SHP77 (cell line): ENCODE data around the gene RIMBP3C.
"Not testable (repeated sequence)": the region's sequence is repeated elsewhere in the genome, so short reads cannot be mapped to it uniquely, and the experiment has no call there.

Experiments used
- DNase-seq, 2 experiments: peaks; one replicate each; lab custom pipeline; 2025; lab: John Stamatoyannopoulos, UW

Gene RIMBP3C

GRCh38 chr22:21551361-21551760, at the start of gene RIMBP3C:
Gene RIMBP3C (minus strand): TSS chr22:21551461. CDS start chr22:21550976, 485 bp downstream.
- not testable (repeated sequence) for DNase-seq

GRCh38 chr22:21599053-21599893, 48.0 kb upstream of the RIMBP3C start:
- no peak for DNase-seq

- DNase-seq = no peak
Observed at GRCh38 chr22:21598302-21598701, 47.0 kb upstream of the RIMBP3C start.

GRCh38 chr22:21596356-21597135, 45.3 kb upstream of the RIMBP3C start:
- not testable (repeated sequence) for DNase-seq

GRCh38 chr22:21594865-21595452, 43.7 kb upstream of the RIMBP3C start:
- no peak for DNase-seq

GRCh38 chr22:21593406-21594232, 42.4 kb upstream of the RIMBP3C start:
- peak; percentile 2 to 8 for DNase-seq

GRCh38 chr22:21592422-21592821, 41.2 kb upstream of the RIMBP3C start:
- DNase-seq = no peak

GRCh38 chr22:21591695-21592094, 40.4 kb upstream of the RIMBP3C start:
- DNase-seq = no peak

- DNase-seq = no peak
Observed at GRCh38 chr22:21590809-21591641, 39.8 kb upstream of the RIMBP3C start.

GRCh38 chr22:21589396-21589795, 38.1 kb upstream of the RIMBP3C start:
- no peak for DNase-seq

- no peak for DNase-seq
Observed at GRCh38 chr22:21587803-21588611, 36.7 kb upstream of the RIMBP3C start.

GRCh38 chr22:21585389-21585788, 34.1 kb upstream of the RIMBP3C start:
- no peak for DNase-seq

- DNase-seq = no peak
Observed at GRCh38 chr22:21582801-21583740, 31.8 kb upstream of the RIMBP3C start.

- not testable (repeated sequence) for DNase-seq
Observed at GRCh38 chr22:21581009-21581713, 29.9 kb upstream of the RIMBP3C start.

GRCh38 chr22:21580623-21581007, 29.4 kb upstream of the RIMBP3C start:
- not testable (repeated sequence) for DNase-seq

GRCh38 chr22:21579474-21579851, 28.2 kb upstream of the RIMBP3C start:
- no peak for DNase-seq

- DNase-seq = no peak
Observed at GRCh38 chr22:21573750-21574494, 22.7 kb upstream of the RIMBP3C start.
